Fibroblast of mammary gland (primary cell): ENCODE results near the gene GDPD5.

Experiments used
- DNase-seq: peaks from one replicate; pipeline ENCODE4 v3.0.0-alpha.2; 2010; ENCODE audit warnings: low read depth
- H3K4me3 ChIP-seq: 2 replicates; pipeline ENCODE4 v1.5.1; 2011; ENCODE audit warnings: low read depth, mild to moderate bottlenecking, low read length, moderate library complexity; ENCODE audit not compliant: control insufficient read depth
- TF ChIP-seq, protein P1 (sequence below): conservative IDR thresholded peaks from 2 replicates; pipeline ENCODE4 v1.5.1; 2011; ENCODE audit warnings: low read depth, low read length, inconsistent platforms; ENCODE audit not compliant: control insufficient read depth, insufficient read depth

GDPD5 gene

DNA sequence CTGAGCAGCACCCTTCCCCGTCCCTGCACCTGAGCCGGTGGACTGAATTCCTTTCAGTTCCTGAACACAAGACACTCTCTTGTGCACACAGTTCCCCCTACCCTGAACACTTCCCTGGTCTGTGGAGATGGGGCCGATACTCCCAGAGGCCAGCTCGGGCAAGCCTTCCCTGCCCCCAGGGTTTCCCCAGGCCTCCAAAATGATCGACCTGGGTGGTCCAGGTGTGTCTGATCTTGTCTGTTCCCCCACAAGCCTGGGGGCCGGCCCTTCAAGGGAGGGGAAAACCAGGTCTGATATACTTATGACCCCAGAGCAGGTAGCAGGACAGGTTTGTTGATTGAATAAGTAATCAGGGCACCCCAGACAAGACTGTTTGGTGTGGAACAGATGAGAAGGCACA is 52.1 kb downstream of the GDPD5 start:
- no peak for DNase-seq
- H3K4me3 ChIP-seq = no peak overlapping the region
- TF ChIP-seq, protein P1, sequence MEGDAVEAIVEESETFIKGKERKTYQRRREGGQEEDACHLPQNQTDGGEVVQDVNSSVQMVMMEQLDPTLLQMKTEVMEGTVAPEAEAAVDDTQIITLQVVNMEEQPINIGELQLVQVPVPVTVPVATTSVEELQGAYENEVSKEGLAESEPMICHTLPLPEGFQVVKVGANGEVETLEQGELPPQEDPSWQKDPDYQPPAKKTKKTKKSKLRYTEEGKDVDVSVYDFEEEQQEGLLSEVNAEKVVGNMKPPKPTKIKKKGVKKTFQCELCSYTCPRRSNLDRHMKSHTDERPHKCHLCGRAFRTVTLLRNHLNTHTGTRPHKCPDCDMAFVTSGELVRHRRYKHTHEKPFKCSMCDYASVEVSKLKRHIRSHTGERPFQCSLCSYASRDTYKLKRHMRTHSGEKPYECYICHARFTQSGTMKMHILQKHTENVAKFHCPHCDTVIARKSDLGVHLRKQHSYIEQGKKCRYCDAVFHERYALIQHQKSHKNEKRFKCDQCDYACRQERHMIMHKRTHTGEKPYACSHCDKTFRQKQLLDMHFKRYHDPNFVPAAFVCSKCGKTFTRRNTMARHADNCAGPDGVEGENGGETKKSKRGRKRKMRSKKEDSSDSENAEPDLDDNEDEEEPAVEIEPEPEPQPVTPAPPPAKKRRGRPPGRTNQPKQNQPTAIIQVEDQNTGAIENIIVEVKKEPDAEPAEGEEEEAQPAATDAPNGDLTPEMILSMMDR = no peak

DNA sequence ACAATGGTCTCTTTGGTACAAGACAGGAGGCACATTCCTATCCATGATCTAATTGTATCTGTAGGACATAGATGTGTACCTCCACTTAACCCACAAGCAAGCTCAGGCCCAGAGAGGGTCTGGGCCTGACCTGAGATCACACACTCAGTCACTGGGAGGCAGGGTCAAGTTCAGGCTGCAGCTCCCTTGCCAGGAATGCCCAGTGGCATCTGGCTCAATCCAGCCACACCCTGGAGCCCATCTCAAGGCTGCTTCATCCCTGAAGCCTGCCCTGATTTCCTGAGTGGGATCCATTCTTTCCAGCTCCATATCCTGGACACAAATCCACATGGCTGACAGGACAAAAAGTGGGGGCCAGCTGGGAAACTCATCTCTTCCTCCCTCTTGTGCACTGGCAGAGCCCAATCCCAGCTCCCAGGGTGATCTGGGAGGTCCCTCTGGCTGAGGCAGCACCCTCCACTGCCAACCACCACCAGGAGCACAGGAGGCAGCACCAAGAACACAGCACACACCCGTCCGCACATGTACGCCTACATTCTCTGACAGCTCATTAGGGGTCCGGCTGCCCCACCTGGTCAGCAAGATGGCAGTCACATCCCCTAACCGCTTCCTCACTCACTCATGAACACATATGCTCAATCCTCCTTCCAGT is 53.5 kb downstream of the GDPD5 start:
- TF ChIP-seq, protein P1 = no peak
- DNase-seq = no peak
- no peak overlapping the region for H3K4me3 ChIP-seq

DNA sequence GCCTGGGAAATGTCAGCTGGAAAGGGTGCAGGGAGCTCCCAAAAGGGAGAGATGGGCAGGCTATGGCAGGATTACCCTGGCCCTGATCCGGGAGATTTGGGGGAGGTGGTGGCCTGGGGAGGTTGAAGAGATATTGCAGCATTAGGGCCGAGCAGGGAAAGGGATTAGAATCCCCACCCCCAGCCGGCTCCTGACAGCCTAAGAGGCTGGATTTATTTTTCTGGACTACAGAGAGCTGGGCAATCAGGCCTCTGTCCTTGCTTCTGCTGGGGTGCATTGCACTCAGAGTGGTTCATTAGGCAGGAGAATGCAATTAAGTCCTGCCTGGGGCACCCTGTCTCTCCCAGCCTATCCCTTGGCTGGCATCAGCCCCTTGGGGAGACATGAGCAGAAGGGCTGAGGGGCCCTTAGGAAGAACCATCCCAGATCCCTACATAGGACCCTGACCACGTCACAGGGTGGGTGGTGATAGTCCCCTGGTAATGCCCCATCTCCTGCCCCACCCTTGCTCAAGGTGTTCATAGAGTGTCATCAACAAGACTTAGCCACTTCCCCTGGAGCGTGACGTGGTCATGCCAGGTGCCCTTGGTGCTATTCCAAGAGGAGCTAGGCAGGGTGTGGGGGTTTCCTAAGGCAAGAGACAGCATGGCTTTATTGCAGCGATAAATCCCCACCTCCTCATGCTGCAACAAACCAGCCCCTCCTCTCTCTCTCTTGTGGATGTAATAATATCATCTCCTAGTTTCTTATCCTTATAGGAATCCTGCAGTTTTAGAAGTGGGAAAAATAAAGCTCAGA is 54.4 kb downstream of the GDPD5 start:
- TF ChIP-seq, protein P1 = no peak

GRCh38 chr11:75470476-75471080 is 55.2 kb downstream of the GDPD5 start:
- no peak overlapping the region for H3K4me3 ChIP-seq
- TF ChIP-seq, protein P1 = no peak
- no peak for DNase-seq

More for the DNA sequence above, 54.4 kb downstream of the GDPD5 start:
- no peak for DNase-seq
- H3K4me3 ChIP-seq = no peak overlapping the region

- no peak overlapping the region for H3K4me3 ChIP-seq
- no peak for DNase-seq
- TF ChIP-seq, protein P1 = no peak
Observed at GRCh38 chr11:75469785-75470405, 55.8 kb downstream of the GDPD5 start.

- peak; percentile 90 for DNase-seq
- no peak overlapping the region for H3K4me3 ChIP-seq
- TF ChIP-seq, protein P1 = no peak
Observed at GRCh38 chr11:75468534-75469340, 57.0 kb downstream of the GDPD5 start.
